WTC11 (cell line): ENCODE measurements around the gene POMT1. TPM values are rescaled to one million over a fixed set of nuclear protein-coding genes. Genes with fewer than 3 reads are reported as not detected.
A peak's percentile ranks its signal among the peaks of the same experiment; 100 is the strongest.

Experiments
- ATAC-seq: fragments of 200-7000 bp; cut with Tn5 transposase; 2 replicates; pipeline ENCODE4 v1.10.0; 2021; ENCODE audit warnings: mild to moderate bottlenecking, moderate library complexity
- CTCF ChIA-PET: fragments of 300-600 bp; sonication (Branson Sonifier 250); formaldehyde crosslinking; loops from one replicate; lab custom pipeline; 2021; ENCODE audit warnings: antibody characterized with exemption; lab: Charles Lee
- POLR2A ChIA-PET: fragments of 350-600 bp; sonication (Branson Sonifier 250); formaldehyde crosslinking; loops from one replicate; lab custom pipeline; 2021; ENCODE audit warnings: antibody characterized with exemption; lab: Charles Lee
- DNase-seq: peaks from one replicate; pipeline ENCODE4 v3.0.0; 2021; ENCODE audit warnings: low spot score
- H3K27ac Mint-ChIP-seq: 2 replicates; pipeline ENCODE4 v1.8.0; 2021; ENCODE audit warnings: mixed read lengths
- H3K27me3 Mint-ChIP-seq: 2 replicates; pipeline ENCODE4 v1.8.0; 2021; ENCODE audit warnings: low read depth, mild to moderate bottlenecking, moderate library complexity, mixed read lengths
- H3K36me3 Mint-ChIP-seq: 2 replicates; pipeline ENCODE4 v1.8.0; 2021; ENCODE audit warnings: mixed read lengths
- H3K4me1 Mint-ChIP-seq: 2 replicates; pipeline ENCODE4 v1.8.0; 2022; ENCODE audit warnings: mixed read lengths
- H3K4me3 Mint-ChIP-seq: 2 replicates; pipeline ENCODE4 v1.8.0; 2021; ENCODE audit warnings: mild to moderate bottlenecking, moderate library complexity, mixed read lengths
- H3K9me3 Mint-ChIP-seq: 2 replicates; pipeline ENCODE4 v1.8.0; 2021; ENCODE audit warnings: mixed read lengths
- ATF1 ChIP-seq: sonication (generic); formaldehyde crosslinking; IDR thresholded peaks from 2 replicates; pipeline ENCODE4 v1.8.1; 2023; ENCODE audit warnings: mild to moderate bottlenecking, moderate library complexity, missing genetic modification reagents
- ATF3 ChIP-seq: sonication (generic); formaldehyde crosslinking; conservative IDR thresholded peaks from 2 replicates; pipeline ENCODE4 v1.8.1; 2022; ENCODE audit warnings: mild to moderate bottlenecking, missing genetic modification reagents
- CBFB ChIP-seq: sonication (generic); formaldehyde crosslinking; IDR thresholded peaks from 2 replicates; pipeline ENCODE4 v1.8.1; 2022; ENCODE audit warnings: mild to moderate bottlenecking, low read depth, missing genetic modification reagents
- CREB1 ChIP-seq: sonication (generic); formaldehyde crosslinking; IDR thresholded peaks from 2 replicates; pipeline ENCODE4 v1.8.0; 2023; ENCODE audit warnings: mild to moderate bottlenecking, missing genetic modification reagents
- FOXP4 ChIP-seq: sonication (generic); formaldehyde crosslinking; IDR thresholded peaks from 2 replicates; pipeline ENCODE4 v1.8.0; 2022; ENCODE audit warnings: mild to moderate bottlenecking, missing genetic modification reagents
- GRHL2 ChIP-seq: fragments of 250-450 bp; sonication (Bioruptor Pico); IDR thresholded peaks from 2 replicates; pipeline ENCODE4 v1.8.0; 2022; ENCODE audit warnings: mild to moderate bottlenecking, moderate library complexity; ENCODE audit not compliant: insufficient replicate concordance, severe bottlenecking
- GTF2I ChIP-seq: fragments of 250-450 bp; sonication (Bioruptor Pico); conservative IDR thresholded peaks from 2 replicates; pipeline ENCODE4 v1.4.0; 2021; ENCODE audit warnings: mild to moderate bottlenecking
- HMGA2 ChIP-seq: fragments of 250-450 bp; sonication (Bioruptor Pico); IDR thresholded peaks from 2 replicates; pipeline ENCODE4 v1.4.0; 2021; ENCODE audit warnings: mild to moderate bottlenecking, moderate library complexity
- JAZF1 ChIP-seq: fragments of 250-450 bp; sonication (Bioruptor Pico); IDR thresholded peaks from 2 replicates; pipeline ENCODE4 v1.9.0; 2021; ENCODE audit warnings: moderate library complexity, mild to moderate bottlenecking, inconsistent platforms
- JUN ChIP-seq: sonication (generic); formaldehyde crosslinking; IDR thresholded peaks from 2 replicates; pipeline ENCODE4 v1.8.0; 2023; ENCODE audit warnings: mild to moderate bottlenecking, missing genetic modification reagents
- KAT7 ChIP-seq: sonication (generic); formaldehyde crosslinking; IDR thresholded peaks from 2 replicates; pipeline ENCODE4 v1.8.1; 2023; ENCODE audit warnings: missing genetic modification reagents, mild to moderate bottlenecking, borderline replicate concordance
- NFE2L1 ChIP-seq: sonication (generic); formaldehyde crosslinking; IDR thresholded peaks from 2 replicates; pipeline ENCODE4 v1.8.1; 2023; ENCODE audit warnings: missing genetic modification reagents
- NFYB ChIP-seq: sonication (generic); formaldehyde crosslinking; conservative IDR thresholded peaks from 2 replicates; pipeline ENCODE4 v1.8.0; 2022; ENCODE audit warnings: low read depth, missing genetic modification reagents
- NR1H2 ChIP-seq: sonication (generic); formaldehyde crosslinking; IDR thresholded peaks from 2 replicates; pipeline ENCODE4 v1.9.0; 2021; ENCODE audit warnings: mild to moderate bottlenecking, moderate library complexity, missing genetic modification reagents
- RORB ChIP-seq: fragments of 250-450 bp; sonication (Bioruptor Pico); IDR thresholded peaks from 2 replicates; pipeline ENCODE4 v1.9.0; 2021; ENCODE audit warnings: mild to moderate bottlenecking
- SMAD4 ChIP-seq: sonication (generic); formaldehyde crosslinking; IDR thresholded peaks from 2 replicates; pipeline ENCODE4 v1.8.0; 2022; ENCODE audit warnings: mild to moderate bottlenecking, missing genetic modification reagents
- TCF7 ChIP-seq: sonication (generic); formaldehyde crosslinking; IDR thresholded peaks from 2 replicates; pipeline ENCODE4 v1.8.0; 2022; ENCODE audit warnings: mild to moderate bottlenecking, low read depth, missing genetic modification reagents, moderate library complexity
- TP53 ChIP-seq: sonication (generic); formaldehyde crosslinking; IDR thresholded peaks from 2 replicates; pipeline ENCODE4 v1.8.1; 2023; ENCODE audit warnings: mild to moderate bottlenecking, missing genetic modification reagents
- ZNF121 ChIP-seq: sonication (generic); formaldehyde crosslinking; IDR thresholded peaks from 2 replicates; pipeline ENCODE4 v1.8.0; 2023; ENCODE audit warnings: missing genetic modification reagents
- ZNF138 ChIP-seq: sonication (generic); formaldehyde crosslinking; conservative IDR thresholded peaks from 2 replicates; pipeline ENCODE4 v1.8.1; 2022; ENCODE audit warnings: mild to moderate bottlenecking, moderate library complexity, missing genetic modification reagents
- ZNF232 ChIP-seq: sonication (generic); formaldehyde crosslinking; IDR thresholded peaks from 2 replicates; pipeline ENCODE4 v1.8.0; 2022; ENCODE audit warnings: mild to moderate bottlenecking, missing genetic modification reagents
- ZNF396 ChIP-seq: fragments of 250-450 bp; sonication (Bioruptor Pico); IDR thresholded peaks from 2 replicates; pipeline ENCODE4 v1.8.0; 2021; ENCODE audit warnings: mild to moderate bottlenecking, moderate library complexity, borderline replicate concordance
- ZNF423 ChIP-seq: fragments of 250-450 bp; sonication (Bioruptor Pico); IDR thresholded peaks from 2 replicates; pipeline ENCODE4 v2.1.2; 2022; ENCODE audit warnings: mild to moderate bottlenecking, moderate library complexity
- total RNA-seq: library from RNA; stranded (reverse); gene quantifications from 3 replicates; pipeline ENCODE4 v1.2.3, GENCODE V29; 2021
- TF ChIP-seq, protein P1 (sequence below): fragments of 250-450 bp; sonication (Bioruptor Pico); IDR thresholded peaks from 2 replicates; pipeline ENCODE4 v2.1.2; 2022; ENCODE audit warnings: mild to moderate bottlenecking, moderate library complexity
- TF ChIP-seq, protein P2 (sequence below): sonication (generic); formaldehyde crosslinking; IDR thresholded peaks from 2 replicates; pipeline ENCODE4 v1.8.1; 2022; ENCODE audit warnings: low read depth, missing genetic modification reagents, borderline replicate concordance
- TF ChIP-seq, protein P3 (sequence below): sonication (generic); formaldehyde crosslinking; IDR thresholded peaks from 2 replicates; pipeline ENCODE4 v1.8.0; 2023; ENCODE audit warnings: mild to moderate bottlenecking, missing genetic modification reagents

POMT1 gene
- total RNA-seq, 1 experiment from 2014 or later = 36.2 TPM

GRCh38 chr9:131480258-131480657, 22.5 kb upstream of the POMT1 start:
- H3K4me3 Mint-ChIP-seq = no peak overlapping the region
- no peaks in the 10 kb centered on the region for H3K27me3 Mint-ChIP-seq
- POLR2A ChIA-PET = no interaction called here
- TF ChIP-seq HMGA2 (no peak), KAT7 (no peak), CBFB (CRISPR knock-in tag) (no peak), ZNF423 (CRISPR knock-in tag) (no peak), SMAD4 (CRISPR knock-in tag) (no peak), NFYB (CRISPR knock-in tag) (no peak), GRHL2 (CRISPR knock-in tag) (no peak), ATF1 (CRISPR knock-in tag) (no peak), CREB1 (CRISPR knock-in tag) (no peak), ATF3 (no peak), FOXP4 (CRISPR knock-in tag) (no peak), ZNF396 (no peak), TP53 (CRISPR knock-in tag) (no peak), ZNF138 (no peak), JUN (no peak)
- TF ChIP-seq, protein P1, sequence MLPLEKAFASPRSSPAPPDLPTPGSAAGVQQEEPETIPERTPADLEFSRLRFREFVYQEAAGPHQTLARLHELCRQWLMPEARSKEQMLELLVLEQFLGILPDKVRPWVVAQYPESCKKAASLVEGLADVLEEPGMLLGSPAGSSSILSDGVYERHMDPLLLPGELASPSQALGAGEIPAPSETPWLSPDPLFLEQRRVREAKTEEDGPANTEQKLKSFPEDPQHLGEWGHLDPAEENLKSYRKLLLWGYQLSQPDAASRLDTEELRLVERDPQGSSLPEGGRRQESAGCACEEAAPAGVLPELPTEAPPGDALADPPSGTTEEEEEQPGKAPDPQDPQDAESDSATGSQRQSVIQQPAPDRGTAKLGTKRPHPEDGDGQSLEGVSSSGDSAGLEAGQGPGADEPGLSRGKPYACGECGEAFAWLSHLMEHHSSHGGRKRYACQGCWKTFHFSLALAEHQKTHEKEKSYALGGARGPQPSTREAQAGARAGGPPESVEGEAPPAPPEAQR (CRISPR knock-in tag) = no peak
- H3K36me3 Mint-ChIP-seq = peaks cover 82% of the 10 kb centered on the region
- H3K4me1 Mint-ChIP-seq = no peaks in the 10 kb centered on the region
- H3K9me3 Mint-ChIP-seq = no peaks in the 10 kb centered on the region
- no peak overlapping the region for H3K27ac Mint-ChIP-seq
- ATAC-seq (no peak), DNase-seq (no peak)
- CTCF ChIA-PET = no interaction called here

GRCh38 chr9:131481441-131482342, 21.0 kb upstream of the POMT1 start:
- DNase-seq = no peak
- Mint-ChIP-seq H3K27me3 (no peaks in the 10 kb centered on the region), H3K4me1 (no peaks in the 10 kb centered on the region), H3K9me3 (no peaks in the 10 kb centered on the region), H3K4me3 (no peak overlapping the region), H3K36me3 (peaks cover 90% of the 10 kb centered on the region), H3K27ac (peak overlapping the region; percentile 55)
- POLR2A ChIA-PET = interaction anchor here (0.6 kb wide), 2 partner anchors 30 to 233 kb away, joined by 3 to 4 read pairs; no protein-coding TSS in a partner anchor
- CTCF ChIA-PET = interaction anchor here (0.6 kb wide), 1 partner anchor 12 kb away, joined by 4 read pairs; no protein-coding TSS in a partner anchor
- TF ChIP-seq GTF2I (CRISPR knock-in tag) (no peak), NFE2L1 (no peak), NR1H2 (CRISPR knock-in tag) (no peak), JAZF1 (no peak), HMGA2 (no peak), ZNF423 (CRISPR knock-in tag) (no peak), ZNF232 (CRISPR knock-in tag) (no peak), ZNF121 (no peak), TCF7 (CRISPR knock-in tag) (no peak), RORB (CRISPR knock-in tag) (no peak), CBFB (CRISPR knock-in tag) (no peak)
- TF ChIP-seq, protein P2, sequence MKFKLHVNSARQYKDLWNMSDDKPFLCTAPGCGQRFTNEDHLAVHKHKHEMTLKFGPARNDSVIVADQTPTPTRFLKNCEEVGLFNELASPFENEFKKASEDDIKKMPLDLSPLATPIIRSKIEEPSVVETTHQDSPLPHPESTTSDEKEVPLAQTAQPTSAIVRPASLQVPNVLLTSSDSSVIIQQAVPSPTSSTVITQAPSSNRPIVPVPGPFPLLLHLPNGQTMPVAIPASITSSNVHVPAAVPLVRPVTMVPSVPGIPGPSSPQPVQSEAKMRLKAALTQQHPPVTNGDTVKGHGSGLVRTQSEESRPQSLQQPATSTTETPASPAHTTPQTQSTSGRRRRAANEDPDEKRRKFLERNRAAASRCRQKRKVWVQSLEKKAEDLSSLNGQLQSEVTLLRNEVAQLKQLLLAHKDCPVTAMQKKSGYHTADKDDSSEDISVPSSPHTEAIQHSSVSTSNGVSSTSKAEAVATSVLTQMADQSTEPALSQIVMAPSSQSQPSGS (CRISPR knock-in tag) = no peak
- TF ChIP-seq, protein P3, sequence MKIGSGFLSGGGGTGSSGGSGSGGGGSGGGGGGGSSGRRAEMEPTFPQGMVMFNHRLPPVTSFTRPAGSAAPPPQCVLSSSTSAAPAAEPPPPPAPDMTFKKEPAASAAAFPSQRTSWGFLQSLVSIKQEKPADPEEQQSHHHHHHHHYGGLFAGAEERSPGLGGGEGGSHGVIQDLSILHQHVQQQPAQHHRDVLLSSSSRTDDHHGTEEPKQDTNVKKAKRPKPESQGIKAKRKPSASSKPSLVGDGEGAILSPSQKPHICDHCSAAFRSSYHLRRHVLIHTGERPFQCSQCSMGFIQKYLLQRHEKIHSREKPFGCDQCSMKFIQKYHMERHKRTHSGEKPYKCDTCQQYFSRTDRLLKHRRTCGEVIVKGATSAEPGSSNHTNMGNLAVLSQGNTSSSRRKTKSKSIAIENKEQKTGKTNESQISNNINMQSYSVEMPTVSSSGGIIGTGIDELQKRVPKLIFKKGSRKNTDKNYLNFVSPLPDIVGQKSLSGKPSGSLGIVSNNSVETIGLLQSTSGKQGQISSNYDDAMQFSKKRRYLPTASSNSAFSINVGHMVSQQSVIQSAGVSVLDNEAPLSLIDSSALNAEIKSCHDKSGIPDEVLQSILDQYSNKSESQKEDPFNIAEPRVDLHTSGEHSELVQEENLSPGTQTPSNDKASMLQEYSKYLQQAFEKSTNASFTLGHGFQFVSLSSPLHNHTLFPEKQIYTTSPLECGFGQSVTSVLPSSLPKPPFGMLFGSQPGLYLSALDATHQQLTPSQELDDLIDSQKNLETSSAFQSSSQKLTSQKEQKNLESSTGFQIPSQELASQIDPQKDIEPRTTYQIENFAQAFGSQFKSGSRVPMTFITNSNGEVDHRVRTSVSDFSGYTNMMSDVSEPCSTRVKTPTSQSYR (CRISPR knock-in tag) = no peak
- no peak for ATAC-seq
